BLaER1 treated with 17β-estradiol and CSF1 and Interleukin-3, amounts not matched to agents 10 nM and 100 nM (cell line): ENCODE results near the gene EZR.

Source experiments
- H3K27ac ChIP-seq, 11 experiments: shearing (Covaris generic); formaldehyde crosslinking; 2 replicates each; pipeline ENCODE4 v1.8.1; 2022
- H3K27me3 ChIP-seq, 11 experiments: shearing (Covaris generic); formaldehyde crosslinking; 2 replicates each; pipeline ENCODE4 v1.8.1; 2022
- H3K36me3 ChIP-seq, 11 experiments: shearing (Covaris generic); formaldehyde crosslinking; 2 replicates each; pipeline ENCODE4 v1.8.1; 2022
- H3K4me1 ChIP-seq, 10 experiments: shearing (Covaris generic); formaldehyde crosslinking; 2 replicates each; pipeline ENCODE4 v1.8.1; 2022
- H3K4me2 ChIP-seq, 11 experiments: shearing (Covaris generic); formaldehyde crosslinking; 2 replicates each; pipeline ENCODE4 v1.8.1; 2022
- H3K4me3 ChIP-seq, 10 experiments: shearing (Covaris generic); formaldehyde crosslinking; 2 replicates each; pipeline ENCODE4 v1.8.1; 2022
- H3K9ac ChIP-seq, 11 experiments: shearing (Covaris generic); formaldehyde crosslinking; 2 replicates each; pipeline ENCODE4 v1.8.1; 2022
- H3K9me3 ChIP-seq, 11 experiments: shearing (Covaris generic); formaldehyde crosslinking; replicated peaks in 1 of 11; 2 replicates each; pipeline ENCODE4 v1.8.1; 2022
- H4K20me1 ChIP-seq, 11 experiments: shearing (Covaris generic); formaldehyde crosslinking; 2 replicates each; pipeline ENCODE4 v1.8.1; 2022
- Cebpa-rat ChIP-seq, 11 experiments: shearing (Covaris generic); IDR thresholded peaks; 2 replicates each; pipeline ENCODE4 v1.8.1; 2022

EZR gene

DNA sequence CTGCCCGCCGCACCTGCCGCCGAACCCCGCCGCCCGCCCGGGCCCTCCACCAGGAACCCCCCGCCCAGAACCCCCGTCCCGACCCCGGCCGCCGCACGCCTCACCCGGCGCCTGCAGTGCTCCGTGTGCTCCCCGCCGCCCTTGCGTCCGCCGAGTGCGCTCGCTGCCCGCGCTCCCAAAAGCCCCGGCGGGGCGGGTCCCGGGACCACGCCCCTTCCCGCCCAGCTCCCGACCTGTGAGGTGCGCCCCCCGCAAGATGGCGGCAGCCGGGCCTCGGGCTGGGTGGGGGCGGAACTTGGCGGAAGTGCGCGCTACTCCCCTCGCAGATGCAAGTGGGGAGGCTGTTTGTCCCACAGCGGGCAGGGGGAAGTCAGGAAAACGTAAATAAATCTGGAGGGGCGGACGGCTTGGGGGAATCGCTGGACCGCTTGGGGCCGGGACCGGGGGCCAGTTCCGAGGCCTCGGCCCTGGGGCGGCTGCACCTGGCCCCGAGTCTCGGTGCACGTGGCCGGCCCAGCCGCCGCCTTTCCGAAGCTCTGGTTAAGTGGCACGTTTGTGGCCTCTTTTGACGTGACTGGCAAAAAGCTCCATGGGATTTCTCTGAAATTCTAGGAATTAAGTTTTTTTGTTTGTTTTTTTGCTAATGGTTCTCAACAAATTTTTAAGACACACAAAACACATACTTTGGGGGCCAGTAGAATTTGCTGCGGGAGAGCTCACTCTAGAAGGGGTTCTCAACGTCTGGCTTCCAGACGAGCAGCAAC lies at the start of gene EZR:
EZR (minus strand) TSS at position 156 of the 764 bp plus-strand sequence. CDS start 1,275 bp downstream, outside the sequence.
- no peaks in the 10 kb centered on the region for H3K27me3 ChIP-seq
- peaks cover 0 to 34% (median 23%) of the 10 kb centered on the region in 11 experiments; a peak in 16 of 22 replicates for H3K36me3 ChIP-seq
- peaks cover 0 to 9% (median 5%) of the 10 kb centered on the region in 11 experiments; a peak in 5 of 22 replicates for H3K9me3 ChIP-seq
- H4K20me1 ChIP-seq = peaks cover 26 to 36% (median 36%) of the 10 kb centered on the region in 11 experiments; a peak in 21 of 22 replicates
- peak within 1 kb of the TSS; percentile 72 to 92 (median 88) for H3K4me3 ChIP-seq
- no peak for TF ChIP-seq Cebpa-rat (IDR thresholded peaks at IDR 0.05)
- peak within 1 kb of the TSS; percentile 69 to 95 (median 91) for H3K27ac ChIP-seq
- peak within 1 kb of the TSS; percentile 79 to 97 (median 93) for H3K4me2 ChIP-seq
- H3K4me1 ChIP-seq = peaks cover 25 to 37% (median 31%) of the 10 kb centered on the region in 10 experiments
- peak within 1 kb of the TSS; percentile 89 to 97 (median 93) for H3K9ac ChIP-seq

GRCh38 chr6:158868122-158868480 lies 48.9 kb upstream of the EZR start:
- peak overlapping the region; percentile 48 to 84 (median 76); a peak in 20 of 22 replicates for H3K4me2 ChIP-seq
- H3K9ac ChIP-seq = peak overlapping the region in 4 of 11 experiments; percentile 83 to 91 (median 84); a peak in 6 of 22 replicates
- peaks cover 0 to 13% (median 5%) of the 10 kb centered on the region in 11 experiments; a peak in 8 of 22 replicates for H3K9me3 ChIP-seq
- TF ChIP-seq Cebpa-rat (IDR thresholded peaks at IDR 0.05) = no peak
- no peak overlapping the region for H3K4me3 ChIP-seq
- H4K20me1 ChIP-seq = no peaks in the 10 kb centered on the region
- no peaks in the 10 kb centered on the region for H3K27me3 ChIP-seq
- peak overlapping the region in 9 of 11 experiments; percentile 16 to 100 (median 92); a peak in 17 of 22 replicates for H3K27ac ChIP-seq
- peaks cover 14 to 65% (median 57%) of the 10 kb centered on the region in 10 experiments for H3K4me1 ChIP-seq
- H3K36me3 ChIP-seq = no peaks in the 10 kb centered on the region

DNA sequence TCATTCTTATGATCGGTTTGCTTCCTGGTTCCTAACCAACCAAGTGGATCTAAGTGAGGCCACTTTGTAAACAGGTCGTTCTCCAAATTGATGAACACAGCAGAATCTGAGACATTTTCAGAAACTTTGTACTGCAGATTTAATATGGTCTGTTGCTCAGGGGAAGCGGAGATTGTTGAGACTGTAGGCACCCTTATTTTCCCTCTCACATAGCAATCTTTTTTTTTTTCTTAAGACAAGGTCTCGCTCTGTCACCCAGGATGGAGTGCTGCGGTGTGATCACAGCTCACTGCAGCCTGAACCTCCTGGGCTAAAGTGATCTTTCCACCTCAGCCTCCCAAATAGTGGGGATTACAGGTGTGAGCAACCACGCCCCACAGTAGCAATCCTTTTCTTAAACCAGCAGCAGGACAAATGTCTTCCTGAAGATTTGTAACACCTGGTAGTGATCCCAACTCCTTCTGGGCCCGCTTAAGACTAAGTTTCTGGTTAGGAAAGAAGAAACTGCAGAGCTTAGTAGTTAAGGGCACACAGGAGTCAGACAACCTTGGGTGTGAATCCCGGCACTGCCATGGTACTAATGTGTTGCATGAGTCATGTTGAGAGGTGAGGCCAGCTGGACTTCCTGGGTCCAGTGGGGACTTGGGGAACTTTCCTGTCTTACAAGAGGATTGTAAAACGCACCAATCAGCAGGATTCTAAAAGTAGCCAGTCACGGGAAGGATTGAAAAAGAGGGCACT lies 48.4 kb upstream of the EZR start:
- H3K36me3 ChIP-seq = no peaks in the 10 kb centered on the region
- H3K9ac ChIP-seq = peak overlapping the region in 7 of 11 experiments; percentile 1 to 91 (median 31); a peak in 9 of 22 replicates
- peaks cover 14 to 64% (median 57%) of the 10 kb centered on the region in 10 experiments for H3K4me1 ChIP-seq
- no peak overlapping the region for H3K4me3 ChIP-seq
- H3K27me3 ChIP-seq = no peaks in the 10 kb centered on the region
- peak overlapping the region in 10 of 11 experiments; percentile 16 to 100 (median 92); a peak in 20 of 22 replicates for H3K27ac ChIP-seq
- peaks cover 0 to 13% (median 5%) of the 10 kb centered on the region in 11 experiments; a peak in 8 of 22 replicates for H3K9me3 ChIP-seq
- peak overlapping the region; percentile 48 to 84 (median 76); a peak in 21 of 22 replicates for H3K4me2 ChIP-seq
- no peak for TF ChIP-seq Cebpa-rat (IDR thresholded peaks at IDR 0.05)
- no peaks in the 10 kb centered on the region for H4K20me1 ChIP-seq

DNA sequence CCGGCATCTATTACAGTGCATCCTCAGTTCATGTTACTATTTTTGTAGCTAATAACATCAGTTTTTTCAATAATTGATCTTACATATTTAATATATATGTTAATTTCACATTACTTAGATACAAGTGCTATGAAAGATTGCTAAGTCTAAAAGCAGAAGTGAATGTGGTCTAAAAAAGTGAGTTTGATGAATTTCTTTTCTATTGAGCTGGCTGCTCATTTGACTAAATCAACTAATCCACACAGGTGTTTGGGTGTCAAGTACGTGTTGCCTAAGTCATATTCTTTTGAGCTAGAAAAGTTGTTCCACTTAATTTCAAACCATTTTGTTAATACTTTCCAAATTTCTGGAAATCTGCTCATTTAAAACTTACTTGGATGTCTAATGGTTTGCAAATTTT lies 46.6 kb upstream of the EZR start:
- peaks cover 0 to 9% (median 5%) of the 10 kb centered on the region in 11 experiments; a peak in 7 of 22 replicates for H3K9me3 ChIP-seq
- H3K4me1 ChIP-seq = peaks cover 14 to 57% (median 51%) of the 10 kb centered on the region in 10 experiments
- peak overlapping the region in 2 of 11 experiments; percentile 5 to 100; a peak in 2 of 22 replicates for H3K27ac ChIP-seq
- peak overlapping the region in 8 of 11 experiments; percentile 5 to 40 (median 22); a peak in 8 of 22 replicates for H3K4me2 ChIP-seq
- H3K27me3 ChIP-seq = no peaks in the 10 kb centered on the region
- H3K4me3 ChIP-seq = no peak overlapping the region
- TF ChIP-seq Cebpa-rat (IDR thresholded peaks at IDR 0.05) = no peak
- H3K36me3 ChIP-seq = no peaks in the 10 kb centered on the region
- H4K20me1 ChIP-seq = no peaks in the 10 kb centered on the region
- H3K9ac ChIP-seq = no peak overlapping the region

GRCh38 chr6:158863646-158864045 lies 44.5 kb upstream of the EZR start:
- Histone ChIP-seq H4K20me1 (no peaks in the 10 kb centered on the region), H3K27ac (no peak overlapping the region; a peak in 1 of 22 replicates), H3K9me3 (peaks cover 0 to 9% (median 5%) of the 10 kb centered on the region in 11 experiments; a peak in 7 of 22 replicates), H3K4me1 (peaks cover 11 to 46% (median 39%) of the 10 kb centered on the region in 10 experiments), H3K9ac (no peak overlapping the region), H3K27me3 (no peaks in the 10 kb centered on the region), H3K4me3 (no peak overlapping the region), H3K4me2 (no peak overlapping the region), H3K36me3 (no peaks in the 10 kb centered on the region)
- no peak for TF ChIP-seq Cebpa-rat (IDR thresholded peaks at IDR 0.05)

DNA sequence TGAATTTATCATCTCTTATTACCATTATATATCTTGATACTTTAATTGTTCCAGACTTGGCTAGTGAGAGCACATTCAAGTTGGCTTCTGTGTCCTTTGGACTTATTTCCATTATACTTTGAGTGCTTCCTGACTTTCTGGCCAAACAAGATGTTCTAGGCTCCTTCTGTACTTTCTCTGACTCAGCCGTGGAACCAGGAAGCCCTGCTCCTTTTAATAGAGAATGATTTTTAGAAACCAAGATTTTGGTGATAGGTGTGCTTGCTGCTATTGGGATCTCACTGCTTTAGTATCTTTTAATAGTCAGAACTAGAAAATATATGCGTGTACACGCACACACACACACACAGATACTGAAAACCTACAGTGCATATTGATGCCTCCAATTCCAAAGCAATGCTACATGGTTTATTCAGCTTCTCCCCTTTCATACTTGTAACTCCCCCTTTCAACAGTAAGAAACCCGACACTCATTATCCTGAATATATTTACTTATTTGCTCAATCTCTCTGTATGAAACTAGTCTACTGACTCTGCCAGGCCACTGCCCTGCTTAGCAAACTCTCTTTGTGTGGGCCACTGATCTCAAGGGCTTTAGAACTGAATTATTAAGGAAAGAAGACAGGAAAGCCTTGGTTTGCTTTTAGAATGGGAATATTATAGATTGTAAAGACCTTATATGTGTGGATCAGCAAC lies 42.7 kb upstream of the EZR start:
- no peak overlapping the region for H3K4me2 ChIP-seq
- peaks cover 21 to 46% (median 39%) of the 10 kb centered on the region in 10 experiments for H3K4me1 ChIP-seq
- no peaks in the 10 kb centered on the region for H4K20me1 ChIP-seq

GRCh38 chr6:158860279-158860865 lies 41.2 kb upstream of the EZR start:
- no peak overlapping the region for H3K9ac ChIP-seq
- no peaks in the 10 kb centered on the region for H3K9me3 ChIP-seq
- H3K27me3 ChIP-seq = no peaks in the 10 kb centered on the region
- peaks cover 31 to 48% (median 40%) of the 10 kb centered on the region in 10 experiments for H3K4me1 ChIP-seq
- H3K4me2 ChIP-seq = no peak overlapping the region
- H3K27ac ChIP-seq = peak overlapping the region in 6 of 11 experiments; percentile 16 to 60 (median 38); a peak in 5 of 22 replicates
- H4K20me1 ChIP-seq = no peaks in the 10 kb centered on the region
- no peaks in the 10 kb centered on the region for H3K36me3 ChIP-seq
- no peak for TF ChIP-seq Cebpa-rat (IDR thresholded peaks at IDR 0.05)
- H3K4me3 ChIP-seq = no peak overlapping the region

More for the DNA sequence above, 42.7 kb upstream of the EZR start:
- no peak overlapping the region for H3K4me3 ChIP-seq
- TF ChIP-seq Cebpa-rat (IDR thresholded peaks at IDR 0.05) = no peak
- H3K9ac ChIP-seq = no peak overlapping the region
- H3K27ac ChIP-seq = no peak overlapping the region; a peak in 2 of 22 replicates
- H3K9me3 ChIP-seq = no peaks in the 10 kb centered on the region
- no peaks in the 10 kb centered on the region for H3K36me3 ChIP-seq
- no peaks in the 10 kb centered on the region for H3K27me3 ChIP-seq

DNA sequence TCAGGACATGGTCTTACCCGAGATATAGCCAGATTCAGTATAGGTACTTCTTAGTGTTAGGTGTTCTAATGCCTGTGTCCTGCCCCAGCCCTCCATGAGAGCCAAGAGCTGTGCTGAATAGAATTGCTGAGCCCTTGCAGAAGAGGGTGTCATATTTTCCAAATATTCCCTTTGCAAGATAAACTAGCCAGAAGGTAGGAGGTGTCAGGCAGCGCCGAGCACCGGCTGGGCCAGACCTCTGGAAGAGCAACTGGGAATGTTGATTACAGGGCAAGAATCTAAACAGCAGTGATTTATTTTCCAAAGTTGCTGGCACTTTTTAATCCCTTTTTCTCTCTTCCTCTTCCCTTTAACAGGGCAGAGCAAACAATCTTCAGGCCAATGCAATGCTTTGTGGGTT lies 37.1 kb upstream of the EZR start:
- H3K27me3 ChIP-seq = no peaks in the 10 kb centered on the region
- no peak for TF ChIP-seq Cebpa-rat (IDR thresholded peaks at IDR 0.05)
- no peak overlapping the region for H3K4me3 ChIP-seq
- H3K4me2 ChIP-seq = peak overlapping the region in 10 of 11 experiments; percentile 49 to 96 (median 84); a peak in 17 of 22 replicates
- no peaks in the 10 kb centered on the region for H3K36me3 ChIP-seq
- H3K27ac ChIP-seq = peak overlapping the region in 9 of 11 experiments; percentile 1 to 85 (median 80); a peak in 15 of 22 replicates
- H4K20me1 ChIP-seq = no peaks in the 10 kb centered on the region
- peaks cover 49 to 73% (median 67%) of the 10 kb centered on the region in 10 experiments for H3K4me1 ChIP-seq
- no peaks in the 10 kb centered on the region for H3K9me3 ChIP-seq
- no peak overlapping the region; a peak in 2 of 22 replicates for H3K9ac ChIP-seq
